Endothelial cell of umbilical vein (primary cell): ENCODE results near the gene BBS10. TPM values are rescaled to one million over a fixed set of nuclear protein-coding genes. Genes with fewer than 3 reads are reported as not detected.

ENCODE experiments used
- BruUV-seq: library from RNA; stranded (reverse); fragments of 400-500 nt; replicated peaks from 2 replicates; lab custom pipeline; 2021; lab: Mats Ljungman, UMichigan
- CTCF ChIA-PET: fragments of 300-600, 350-600 bp; sonication (Branson Sonifier 250); formaldehyde crosslinking; loops from one replicate; lab custom pipeline; 2021; ENCODE audit warnings: antibody characterized with exemption, inconsistent platforms; lab: Charles Lee
- POLR2A ChIA-PET: fragments of 300-600, 350-600 bp; sonication (Branson Sonifier 250); formaldehyde crosslinking; loops from one replicate; lab custom pipeline; 2021; ENCODE audit warnings: antibody characterized with exemption, inconsistent platforms; lab: Charles Lee
- DNase-seq: peaks from one replicate; pipeline ENCODE4 v3.0.0-alpha.2; 2011; ENCODE audit warnings: low read depth, low spot score
- FAIRE-seq: peaks from 2 replicates; lab custom pipeline; 2011; peaks lifted over from hg19 to GRCh38; lab: Jason Lieb, UNC
- H2AFZ ChIP-seq: 2 replicates; pipeline ENCODE4 v1.6.0; 2012; ENCODE audit warnings: low read depth, low read length, control low read depth, inconsistent platforms
- H3K27ac ChIP-seq: 2 replicates; pipeline ENCODE4 v1.5.1; 2011; ENCODE audit warnings: low read depth, mild to moderate bottlenecking, control low read depth, low read length, moderate library complexity; ENCODE audit not compliant: insufficient read depth
- H3K27me3 ChIP-seq, 2 experiments: 2 replicates each; pipeline versions ENCODE4 v1.6.0 to v1.6.1; 2011; ENCODE audit warnings: low read length in 2 of 2, mixed read lengths in 1 of 2; ENCODE audit not compliant: control insufficient read depth in 2 of 2, insufficient read depth in 2 of 2
- H3K36me3 ChIP-seq, 2 experiments: 2 replicates in 1 of 2; 3 replicates in 1 of 2; pipeline ENCODE4 v1.5.1; 2011; ENCODE audit warnings: low read length in 2 of 2, mild to moderate bottlenecking in 1 of 2, moderate library complexity in 1 of 2; ENCODE audit not compliant: control insufficient read depth in 2 of 2, insufficient read depth in 2 of 2; ENCODE audit errors: extremely low read depth in 1 of 2
- H3K4me1 ChIP-seq: 3 replicates; pipeline ENCODE4 v1.5.1; 2011; ENCODE audit warnings: mild to moderate bottlenecking, low read length; ENCODE audit not compliant: control insufficient read depth, insufficient read depth; ENCODE audit errors: extremely low read depth
- H3K4me2 ChIP-seq: 2 replicates; pipeline ENCODE4 v1.6.1; 2011; ENCODE audit warnings: low read length, control low read depth, mixed read lengths; ENCODE audit not compliant: insufficient read depth
- H3K4me3 ChIP-seq, 3 experiments: fragments of 200-600 bp in 1 of 3; sonication (generic), shearing (Covaris generic) in 1 of 3; replicated peaks in 1 of 3; 2 replicates each; pipeline ENCODE4 v1.5.1; 2011 to 2016; ENCODE audit warnings: control low read depth in 3 of 3, low read length in 3 of 3, mild to moderate bottlenecking in 2 of 3, inconsistent platforms in 1 of 3, low read depth in 1 of 3, moderate library complexity in 1 of 3; ENCODE audit not compliant: insufficient read depth in 1 of 3
- H3K79me2 ChIP-seq: 2 replicates; pipeline ENCODE4 v1.6.0; 2012; ENCODE audit warnings: low read length, inconsistent platforms; ENCODE audit not compliant: control insufficient read depth, insufficient read depth
- H3K9ac ChIP-seq: replicated peaks from 2 replicates; pipeline ENCODE3; 2011; ENCODE audit warnings: low read length, control low read depth; ENCODE audit not compliant: insufficient read depth; ENCODE audit errors: extremely low read depth
- H3K9me1 ChIP-seq: replicated peaks from 3 replicates; pipeline ENCODE4 v1.6.0; 2011; ENCODE audit warnings: mild to moderate bottlenecking, low read length; ENCODE audit not compliant: control insufficient read depth, insufficient read depth; ENCODE audit errors: extremely low read depth
- H3K9me3 ChIP-seq: replicated peaks from 2 replicates; pipeline ENCODE4 v1.5.1; 2012; ENCODE audit warnings: low read length, inconsistent platforms; ENCODE audit not compliant: control insufficient read depth, insufficient read depth
- H4K20me1 ChIP-seq: replicated peaks from 2 replicates; pipeline ENCODE3; 2011; ENCODE audit warnings: mild to moderate bottlenecking, low read length; ENCODE audit not compliant: control insufficient read depth, insufficient read depth; ENCODE audit errors: extremely low read depth
- EZH2 ChIP-seq: IDR thresholded peaks from 2 replicates; pipeline ENCODE4 v1.6.1; 2012; ENCODE audit warnings: borderline replicate concordance, low read depth, mild to moderate bottlenecking, moderate library complexity, low read length, inconsistent platforms; ENCODE audit not compliant: severe bottlenecking
- FOS ChIP-seq: IDR thresholded peaks from 2 replicates; pipeline ENCODE4 v1.6.1; 2011; ENCODE audit warnings: mild to moderate bottlenecking, low read length, moderate library complexity, borderline replicate concordance; ENCODE audit not compliant: insufficient read depth
- GATA2 ChIP-seq: IDR thresholded peaks from 2 replicates; pipeline ENCODE4 v1.7.0; 2011; ENCODE audit warnings: low read depth, mild to moderate bottlenecking, moderate library complexity, mixed read lengths, low read length; ENCODE audit not compliant: insufficient read length, insufficient read depth
- JUN ChIP-seq: IDR thresholded peaks from 2 replicates; pipeline ENCODE4 v1.6.1; 2011; ENCODE audit warnings: borderline replicate concordance, low read depth; ENCODE audit not compliant: insufficient read length, insufficient read depth
- MYC ChIP-seq: IDR thresholded peaks from one replicate; pipeline ENCODE4 v1.6.1; 2011; ENCODE audit warnings: mild to moderate bottlenecking, low read depth, low read length
- POLR2A ChIP-seq: IDR thresholded peaks from 2 replicates; pipeline ENCODE4 v1.6.1; 2012; ENCODE audit warnings: low read depth, mild to moderate bottlenecking, control low read depth, low read length
- POLR2AphosphoS5 ChIP-seq: IDR thresholded peaks from 2 replicates; pipeline ENCODE4 v1.6.1; 2012; ENCODE audit warnings: low read depth, mild to moderate bottlenecking, control low read depth, low read length, moderate library complexity; ENCODE audit not compliant: insufficient read depth
- dilution Hi-C: fragments of 300-500 bp; cut with MboI; formaldehyde crosslinking; loops from one replicate; pipeline ENCODE4 v1.15.0; 2019; ENCODE audit warnings: low sequenced_read_pairs; ENCODE audit not compliant: extremely low pct_ligation_motif_present
- intact Hi-C: fragments of 100-400 bp; cut with micrococcal nuclease; formaldehyde crosslinking; loops from one replicate; pipeline ENCODE4 v1.10.0; 2022
- polyA plus RNA-seq, 4 experiments: library from polyadenylated mRNA; depleted of rRNA in 3 of 4; stranded (reverse) in 3 of 4; unstranded in 1 of 4; fragments of >200 nt; gene quantifications; 2 replicates each; pipeline versions ENCODE4 v1.2.1 to v1.2.3, GENCODE V29; 2011 to 2012; ENCODE audit warnings: missing spikeins in 1 of 4
- total RNA-seq: library from RNA; stranded (reverse); gene quantifications from 2 replicates; pipeline ENCODE4 v1.2.3, GENCODE V29; 2021
- TF ChIP-seq, protein P1 (sequence below), 2 donors: IDR thresholded peaks; 1 replicate in 1 of 2; 2 replicates in 1 of 2; pipeline ENCODE4 v1.5.1; 2011; ENCODE audit warnings: low read length in 2 of 2, mild to moderate bottlenecking in 2 of 2, moderate library complexity in 2 of 2, control low read depth in 1 of 2, inconsistent platforms in 1 of 2, low read depth in 1 of 2; ENCODE audit not compliant: insufficient read depth in 1 of 2; ENCODE audit errors: extremely low read depth in 1 of 2
- TF ChIP-seq, protein P2 (sequence below): IDR thresholded peaks from 2 replicates; pipeline ENCODE4 v1.6.1; 2011; ENCODE audit not compliant: insufficient read depth, insufficient read length

The BBS10 gene
- total and polyA plus RNA-seq, 2 donors (not counting 3 experiments of a cell fraction or from before 2014, with no cell fraction given), result 3.4 to 7.8 TPM

DNA sequence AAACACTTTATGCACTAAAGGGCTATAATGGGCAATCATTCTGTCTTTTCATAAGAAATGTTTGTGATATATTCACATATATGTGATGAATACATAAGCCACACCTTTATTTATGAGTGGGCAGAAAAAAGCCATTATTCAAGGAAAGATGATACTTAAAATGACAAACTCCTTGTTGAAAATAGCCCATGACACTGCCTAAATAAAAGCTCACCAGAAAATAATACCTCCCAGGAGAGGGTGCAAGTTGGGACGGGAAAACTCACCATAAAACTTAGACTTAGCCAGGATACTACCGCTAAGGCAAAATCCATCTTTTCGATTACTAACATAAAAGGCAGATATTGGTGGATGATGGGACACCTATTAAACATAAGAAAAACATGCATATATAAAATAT is 35.8 kb upstream of the BBS10 start:
- dilution Hi-C loops, result no loop called here
- no peaks in the 10 kb centered on the region for H3K9me1 ChIP-seq
- H2AFZ ChIP-seq, result no peak overlapping the region
- H3K9ac ChIP-seq, result no peak overlapping the region
- DNase-seq (no peak), FAIRE-seq (no peak)
- TF ChIP-seq GATA2, result no peak
- TF ChIP-seq, protein P1, sequence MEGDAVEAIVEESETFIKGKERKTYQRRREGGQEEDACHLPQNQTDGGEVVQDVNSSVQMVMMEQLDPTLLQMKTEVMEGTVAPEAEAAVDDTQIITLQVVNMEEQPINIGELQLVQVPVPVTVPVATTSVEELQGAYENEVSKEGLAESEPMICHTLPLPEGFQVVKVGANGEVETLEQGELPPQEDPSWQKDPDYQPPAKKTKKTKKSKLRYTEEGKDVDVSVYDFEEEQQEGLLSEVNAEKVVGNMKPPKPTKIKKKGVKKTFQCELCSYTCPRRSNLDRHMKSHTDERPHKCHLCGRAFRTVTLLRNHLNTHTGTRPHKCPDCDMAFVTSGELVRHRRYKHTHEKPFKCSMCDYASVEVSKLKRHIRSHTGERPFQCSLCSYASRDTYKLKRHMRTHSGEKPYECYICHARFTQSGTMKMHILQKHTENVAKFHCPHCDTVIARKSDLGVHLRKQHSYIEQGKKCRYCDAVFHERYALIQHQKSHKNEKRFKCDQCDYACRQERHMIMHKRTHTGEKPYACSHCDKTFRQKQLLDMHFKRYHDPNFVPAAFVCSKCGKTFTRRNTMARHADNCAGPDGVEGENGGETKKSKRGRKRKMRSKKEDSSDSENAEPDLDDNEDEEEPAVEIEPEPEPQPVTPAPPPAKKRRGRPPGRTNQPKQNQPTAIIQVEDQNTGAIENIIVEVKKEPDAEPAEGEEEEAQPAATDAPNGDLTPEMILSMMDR (IDR thresholded peaks at IDR 0.05; ENCODE audit: extremely low read depth in 1 of 2, insufficient read depth in 1 of 2, low read depth in 1 of 2, low read length in 2 of 2), result no peak
- TF ChIP-seq FOS, result no peak
- TF ChIP-seq EZH2, result no peak
- no peak for TF ChIP-seq MYC
- TF ChIP-seq JUN, result no peak
- TF ChIP-seq, protein P2, sequence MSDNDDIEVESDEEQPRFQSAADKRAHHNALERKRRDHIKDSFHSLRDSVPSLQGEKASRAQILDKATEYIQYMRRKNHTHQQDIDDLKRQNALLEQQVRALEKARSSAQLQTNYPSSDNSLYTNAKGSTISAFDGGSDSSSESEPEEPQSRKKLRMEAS, result no peak
- no peak for TF ChIP-seq POLR2A
- TF ChIP-seq POLR2AphosphoS5, result no peak
- no peaks in the 10 kb centered on the region for H3K9me3 ChIP-seq
- H4K20me1 ChIP-seq, result no peaks in the 10 kb centered on the region
- ChIA-PET POLR2A (no interaction called here), CTCF (no interaction called here)
- H3K4me3 ChIP-seq, result no peak overlapping the region
- H3K4me1 ChIP-seq, result no peaks in the 10 kb centered on the region
- no TSS peak for BruUV-seq
- no peaks in the 10 kb centered on the region for H3K27me3 ChIP-seq
- no peak overlapping the region for H3K4me2 ChIP-seq
- H3K36me3 ChIP-seq, result no peaks in the 10 kb centered on the region
- no peak overlapping the region for H3K27ac ChIP-seq
- intact Hi-C loops, result no loop called here
- H3K79me2 ChIP-seq, result no peaks in the 10 kb centered on the region
